Activated naive CD4-positive, alpha-beta T cell treated with anti-CD3 and anti-CD28 coated beads, Interleukin-2, amount 50 U/mL, for 72 hours (primary cell): ENCODE data around the gene COL20A1. TPM values are rescaled to one million over a fixed set of nuclear protein-coding genes. Genes with fewer than 3 reads are reported as not detected.
A peak's percentile ranks its signal among the peaks of the same experiment; 100 is the strongest.
"Not testable (repeated sequence)": the region's sequence is repeated elsewhere in the genome, so short reads cannot be mapped to it uniquely, and the experiment has no call there.

Experiments used
- ATAC-seq, 2 donors: fragments of 150-1000 bp; cut with Tn5 transposase; 2 replicates each; pipeline ENCODE4 v1.10.0; 2021; ENCODE audit warnings: mild to moderate bottlenecking in 2 of 2, moderate library complexity in 2 of 2
- DNase-seq, 2 donors: peaks; one replicate each; pipeline ENCODE4 v3.0.0; 2021 to 2022; ENCODE audit warnings: low spot score in 2 of 2
- H3K27ac Mint-ChIP-seq, 2 donors: one replicate each; pipeline ENCODE4 v1.8.0; 2022; ENCODE audit warnings: mild to moderate bottlenecking in 2 of 2, mixed read lengths in 2 of 2
- H3K36me3 Mint-ChIP-seq, 2 donors: one replicate each; pipeline ENCODE4 v1.8.0; 2022; ENCODE audit warnings: mixed read lengths in 2 of 2
- H3K9me3 Mint-ChIP-seq, 2 donors: one replicate each; pipeline ENCODE4 v1.8.0; 2022; ENCODE audit warnings: mixed read lengths in 2 of 2
- total RNA-seq, 2 donors: library from RNA; stranded (reverse); gene quantifications; one replicate each; pipeline ENCODE4 v1.2.3, GENCODE V29; 2022

Gene COL20A1
- total RNA-seq, 2 donors from 2014 or later = 0.09 TPM; not detected in 1

GRCh38 chr20:63371291-63371865, 78.4 kb downstream of the COL20A1 start:
- no peak overlapping the region for H3K27ac Mint-ChIP-seq
- DNase-seq (no peak), ATAC-seq (no peak)
- H3K36me3 Mint-ChIP-seq = no peaks in the 10 kb centered on the region
- H3K9me3 Mint-ChIP-seq = no peaks in the 10 kb centered on the region

GRCh38 chr20:63372971-63373885, 80.2 kb downstream of the COL20A1 start:
- H3K9me3 Mint-ChIP-seq = no peaks in the 10 kb centered on the region
- DNase-seq = no peak
- H3K36me3 Mint-ChIP-seq = no peaks in the 10 kb centered on the region
- ATAC-seq = no peak
- peak overlapping the region in 1 of 2 donors; percentile 14 for H3K27ac Mint-ChIP-seq

DNA sequence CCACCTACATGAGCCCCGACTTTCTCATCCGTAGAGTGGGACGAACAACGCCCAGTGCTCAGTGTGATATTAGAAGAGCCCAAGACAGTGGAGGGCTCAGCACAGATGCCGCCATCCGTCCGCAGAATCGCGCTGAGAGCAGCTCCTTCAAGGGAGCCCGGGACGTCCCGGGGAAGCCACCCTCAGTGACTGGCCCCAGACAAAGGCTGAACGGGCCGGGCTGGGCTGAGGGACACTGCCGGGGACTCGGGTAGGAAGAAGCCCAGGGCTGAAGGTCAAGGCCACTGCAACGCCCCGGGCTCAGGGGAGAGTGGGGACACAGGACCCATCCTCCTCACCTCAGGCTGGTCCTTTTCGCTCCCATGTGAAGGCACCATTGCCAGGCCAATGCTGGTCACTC, 81.0 kb downstream of the COL20A1 start:
- ATAC-seq (no peak), DNase-seq (no peak)
- peak overlapping the region in 1 of 2 donors; percentile 14 for H3K27ac Mint-ChIP-seq
- no peaks in the 10 kb centered on the region for H3K9me3 Mint-ChIP-seq
- H3K36me3 Mint-ChIP-seq = no peaks in the 10 kb centered on the region

GRCh38 chr20:63374504-63374903, 81.5 kb downstream of the COL20A1 start:
- Mint-ChIP-seq H3K27ac (no peak overlapping the region), H3K9me3 (no peaks in the 10 kb centered on the region), H3K36me3 (no peaks in the 10 kb centered on the region)
- no peak for ATAC-seq
- DNase-seq = no peak

DNA sequence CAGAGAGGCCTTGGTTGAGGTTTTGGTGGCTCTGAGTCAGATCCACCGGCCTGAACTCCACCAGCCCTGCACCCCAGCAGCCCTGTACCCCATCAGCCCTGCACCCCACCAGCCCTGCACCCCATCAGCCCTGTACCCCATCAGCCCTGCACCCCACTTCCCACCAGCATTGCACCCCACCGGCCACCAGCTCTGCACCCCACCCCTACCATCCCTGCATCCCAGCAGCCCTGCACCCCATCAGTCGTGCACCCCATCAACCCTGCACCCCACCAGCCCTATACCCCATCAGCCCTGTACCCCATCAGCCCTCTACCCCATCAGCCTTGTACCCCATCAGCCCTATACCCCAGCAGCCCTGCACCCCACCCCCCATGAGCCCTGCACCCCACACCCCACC, 82.5 kb downstream of the COL20A1 start:
- ATAC-seq (no peak), DNase-seq (no peak)
- Mint-ChIP-seq H3K36me3 (no peaks in the 10 kb centered on the region), H3K27ac (no peak overlapping the region), H3K9me3 (no peaks in the 10 kb centered on the region)

- no peaks in the 10 kb centered on the region for H3K9me3 Mint-ChIP-seq
- ATAC-seq (no peak), DNase-seq (no peak)
- no peaks in the 10 kb centered on the region for H3K36me3 Mint-ChIP-seq
- no peak overlapping the region for H3K27ac Mint-ChIP-seq
Measured at GRCh38 chr20:63376283-63377250, 83.6 kb downstream of the COL20A1 start.

DNA sequence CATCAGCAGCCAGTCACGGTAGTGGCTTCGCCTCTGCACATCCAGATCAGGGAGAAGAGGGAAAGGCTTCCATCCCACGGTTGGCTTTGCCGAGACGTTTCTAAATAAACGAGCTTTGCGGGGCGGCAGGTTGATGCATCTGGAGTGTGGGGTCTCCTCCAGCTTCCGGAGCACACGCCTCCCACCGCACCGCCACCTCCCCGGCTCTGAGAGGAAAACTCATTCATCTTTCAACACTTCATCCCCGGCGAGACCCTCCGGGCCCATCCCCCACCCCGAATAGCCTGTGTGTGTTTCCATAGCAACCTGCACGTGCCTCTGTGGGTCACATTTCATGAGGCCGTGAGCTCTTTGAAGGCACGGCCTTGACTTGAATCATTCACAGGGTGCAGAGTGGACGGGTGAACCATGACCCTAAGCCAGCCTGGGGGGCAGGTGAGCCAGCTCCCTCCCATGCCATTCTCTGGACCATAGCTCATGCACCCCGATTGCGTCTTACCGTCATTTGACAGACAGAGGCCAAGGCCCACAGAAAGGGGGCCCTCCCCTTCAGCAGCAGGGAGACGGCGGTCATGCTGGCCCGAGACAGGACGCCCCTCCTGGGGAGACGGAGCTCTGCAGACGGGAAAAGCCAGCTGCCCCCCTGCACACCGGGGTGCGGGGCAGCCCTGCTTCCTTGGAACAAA, 84.4 kb downstream of the COL20A1 start:
- ATAC-seq (no peak), DNase-seq (no peak)
- no peak overlapping the region for H3K27ac Mint-ChIP-seq
- H3K9me3 Mint-ChIP-seq = no peaks in the 10 kb centered on the region
- H3K36me3 Mint-ChIP-seq = no peaks in the 10 kb centered on the region

- no peak for DNase-seq
- Mint-ChIP-seq H3K9me3 (no peaks in the 10 kb centered on the region), H3K36me3 (no peaks in the 10 kb centered on the region), H3K27ac (no peak overlapping the region)
- ATAC-seq = no peak
Measured at GRCh38 chr20:63377951-63378381, 85.0 kb downstream of the COL20A1 start.

DNA sequence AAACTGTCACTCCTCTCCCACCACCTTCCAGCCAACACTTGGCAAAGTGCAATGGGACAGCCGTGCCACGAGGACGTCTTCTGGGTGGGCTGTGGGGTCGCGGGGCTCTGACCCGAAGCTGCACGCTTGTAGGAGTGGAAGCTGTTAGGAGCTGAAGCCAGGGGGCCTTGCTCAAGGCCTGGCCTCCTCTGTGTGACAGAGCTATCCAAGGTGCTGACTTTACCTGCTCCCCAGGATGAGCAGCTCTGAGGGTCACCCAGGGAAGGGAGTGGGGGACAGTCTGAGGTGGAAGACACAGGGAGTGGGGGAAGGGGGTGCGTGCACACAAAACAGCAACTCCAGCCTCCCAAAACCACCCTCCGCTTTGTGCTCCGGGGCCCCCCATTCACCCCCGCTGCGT, 85.6 kb downstream of the COL20A1 start:
- ATAC-seq (no peak), DNase-seq (no peak)
- Mint-ChIP-seq H3K9me3 (no peaks in the 10 kb centered on the region), H3K36me3 (no peaks in the 10 kb centered on the region), H3K27ac (no peak overlapping the region)

- Mint-ChIP-seq H3K27ac (no peak overlapping the region), H3K36me3 (no peaks in the 10 kb centered on the region)
- ATAC-seq = no peak
Measured at GRCh38 chr20:63379296-63379695, 86.3 kb downstream of the COL20A1 start.

GRCh38 chr20:63379872-63380271, 86.9 kb downstream of the COL20A1 start:
- H3K36me3 Mint-ChIP-seq, H3K27ac Mint-ChIP-seq, DNase-seq, H3K9me3 Mint-ChIP-seq: not testable (repeated sequence)
- ATAC-seq = peak in 1 of 2 donors; percentile 13

More at GRCh38 chr20:63379296-63379695, 86.3 kb downstream of the COL20A1 start:
- DNase-seq = no peak
- H3K9me3 Mint-ChIP-seq = no peaks in the 10 kb centered on the region

DNA sequence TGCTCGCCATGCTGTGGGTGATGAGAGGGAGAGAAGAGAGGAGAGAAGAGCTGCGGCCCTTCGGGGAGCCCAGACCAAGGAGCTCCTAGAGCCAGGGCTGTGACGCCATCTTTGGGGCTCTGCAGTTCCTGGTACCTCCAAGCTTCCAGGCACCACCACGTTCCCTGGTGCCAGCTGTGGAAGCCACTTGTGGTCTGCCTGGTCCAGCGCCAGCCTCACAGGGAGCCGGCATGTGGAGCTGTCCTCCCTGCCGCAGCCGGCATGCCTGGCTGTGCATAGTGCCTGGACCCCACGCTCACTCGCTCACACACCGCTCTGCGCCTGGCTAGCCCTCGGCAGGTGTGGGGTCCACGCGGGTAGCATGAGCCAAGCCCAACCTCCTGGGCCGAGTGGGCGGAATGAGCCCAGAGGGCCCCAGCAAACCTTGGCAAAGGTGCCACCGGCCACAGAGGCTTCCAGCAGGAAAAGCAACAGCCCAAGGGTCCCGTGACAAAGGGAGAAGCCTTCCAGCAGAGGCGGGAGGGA, 87.4 kb downstream of the COL20A1 start:
- DNase-seq (no peak), ATAC-seq (no peak)
- peaks cover 4% of the 10 kb centered on the region in 2 donors for H3K9me3 Mint-ChIP-seq
- H3K36me3 Mint-ChIP-seq = peaks cover 5% of the 10 kb centered on the region in 2 donors
- H3K27ac Mint-ChIP-seq = no peak overlapping the region

GRCh38 chr20:63381781-63382431, 88.9 kb downstream of the COL20A1 start:
- DNase-seq (peak in 1 of 2 donors; percentile 68), ATAC-seq (peak; percentile 47 to 64)
- Mint-ChIP-seq H3K36me3 (peaks cover 16 to 17% of the 10 kb centered on the region in 2 donors), H3K27ac (no peak overlapping the region), H3K9me3 (peaks cover 16 to 17% of the 10 kb centered on the region in 2 donors)

DNA sequence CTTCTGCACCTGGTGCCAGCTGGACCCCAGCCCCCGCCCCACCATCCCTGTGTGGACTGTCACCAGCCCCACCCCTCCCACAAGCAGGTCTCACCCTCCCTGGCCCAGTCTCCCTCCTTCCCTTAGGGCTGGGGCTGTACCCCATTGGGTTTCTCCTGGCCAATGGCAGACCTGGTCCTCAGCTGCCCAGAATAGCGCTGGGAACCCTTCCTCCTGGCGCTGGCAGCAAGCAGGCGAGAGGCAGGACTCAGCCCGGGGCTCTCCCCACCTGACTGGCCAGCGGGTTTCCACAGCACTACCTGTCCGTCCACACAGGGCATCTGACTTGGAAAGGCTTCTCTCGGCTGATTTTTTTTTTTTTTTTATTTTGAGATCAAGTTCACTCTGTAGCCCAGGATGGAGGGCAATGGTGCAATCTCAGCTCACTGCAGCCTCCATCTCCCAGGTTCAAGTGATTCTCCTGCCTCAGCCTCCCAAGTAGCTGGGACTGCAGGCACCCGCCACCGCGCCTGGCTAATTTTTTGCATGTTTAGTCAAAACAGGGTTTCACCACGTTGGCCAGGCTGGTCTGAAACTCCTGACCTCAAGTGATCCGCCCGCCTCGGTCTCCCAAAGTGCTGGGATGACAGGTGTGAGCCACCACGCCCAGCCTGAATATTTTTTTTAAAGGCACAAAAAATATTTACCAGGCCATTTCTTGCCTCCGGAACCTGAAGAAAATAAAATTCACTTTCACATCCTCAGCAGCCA, 89.7 kb downstream of the COL20A1 start:
- peaks cover 18% of the 10 kb centered on the region in 2 donors for H3K36me3 Mint-ChIP-seq
- peaks cover 21 to 24% of the 10 kb centered on the region in 2 donors for H3K9me3 Mint-ChIP-seq
- ATAC-seq (no peak), DNase-seq (no peak)
- H3K27ac Mint-ChIP-seq = no peak overlapping the region

DNA sequence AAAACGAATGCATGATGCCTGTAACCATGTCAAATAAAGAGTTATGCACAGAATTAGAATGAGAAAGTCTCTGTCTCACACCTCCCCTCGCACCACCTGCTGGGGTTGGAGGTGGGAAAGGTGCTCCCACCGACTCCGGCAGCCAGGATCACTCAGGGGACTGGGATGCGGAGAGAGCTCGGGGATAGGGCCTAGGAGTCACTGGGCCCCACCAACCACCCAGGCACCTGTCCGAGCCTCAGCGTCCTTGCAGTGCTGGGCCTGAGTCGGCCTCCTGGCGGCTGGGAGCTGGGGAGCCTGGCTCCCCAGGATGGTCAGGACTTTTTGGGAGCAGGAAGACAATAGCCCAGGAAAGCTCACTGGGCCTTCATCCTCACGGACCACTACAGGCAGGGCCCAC, 90.6 kb downstream of the COL20A1 start:
- DNase-seq = no peak
- no peak for ATAC-seq
- peaks cover 21 to 23% of the 10 kb centered on the region in 2 donors for H3K36me3 Mint-ChIP-seq
- peaks cover 26 to 28% of the 10 kb centered on the region in 2 donors for H3K9me3 Mint-ChIP-seq
- H3K27ac Mint-ChIP-seq = no peak overlapping the region
